DND-41 (cell line): ENCODE measurements around the gene ADAMTS12.

Experiments
- ATAC-seq: fragments of 200-7000 bp; cut with Tn5 transposase; 3 replicates; pipeline ENCODE4 v1.9.1; 2021; ENCODE audit warnings: low read depth; ENCODE audit not compliant: insufficient read depth
- DNase-seq: peaks from one replicate; pipeline ENCODE4 v3.0.0-alpha.2; 2020
- H2AFZ ChIP-seq: 2 replicates; pipeline ENCODE4 v1.6.0; 2012; ENCODE audit warnings: low read depth, low read length
- H3K27ac ChIP-seq: 2 replicates; pipeline ENCODE4 v1.5.1; 2012; ENCODE audit warnings: low read length, inconsistent platforms
- H3K27me3 ChIP-seq: fragments of 200-600 bp; sonication (generic); 2 replicates; pipeline ENCODE4 v1.6.0; 2012; ENCODE audit warnings: low read length, mild to moderate bottlenecking, inconsistent platforms; ENCODE audit not compliant: insufficient read depth, poor library complexity
- H3K36me3 ChIP-seq: 2 replicates; pipeline ENCODE4 v1.5.1; 2012; ENCODE audit warnings: low read length, inconsistent platforms; ENCODE audit not compliant: insufficient read depth
- H3K4me1 ChIP-seq: 2 replicates; pipeline ENCODE4 v1.5.1; 2012; ENCODE audit warnings: mild to moderate bottlenecking, low read length; ENCODE audit not compliant: insufficient read depth
- H3K4me2 ChIP-seq: 2 replicates; pipeline ENCODE4 v1.6.0; 2012; ENCODE audit warnings: mild to moderate bottlenecking, moderate library complexity, low read length, inconsistent platforms; ENCODE audit not compliant: insufficient read depth
- H3K4me3 ChIP-seq, 2 experiments: fragments of 200-600 bp in 1 of 2; shearing (Covaris generic) in 1 of 2; 2 replicates each; pipeline ENCODE4 v1.5.1; 2012 to 2016; ENCODE audit warnings: inconsistent platforms in 2 of 2, low read length in 2 of 2, mild to moderate bottlenecking in 2 of 2, low read depth in 1 of 2, moderate library complexity in 1 of 2
- H3K79me2 ChIP-seq: 2 replicates; pipeline ENCODE4 v1.6.0; 2012; ENCODE audit warnings: low read length, inconsistent platforms; ENCODE audit not compliant: insufficient read depth
- H3K9ac ChIP-seq: 2 replicates; pipeline ENCODE4 v1.6.0; 2012; ENCODE audit warnings: low read depth, mild to moderate bottlenecking, inconsistent platforms, low read length, moderate library complexity
- H3K9me3 ChIP-seq: 2 replicates; pipeline ENCODE4 v1.5.1; 2012; ENCODE audit warnings: low read length, moderate library complexity, mild to moderate bottlenecking, inconsistent platforms; ENCODE audit not compliant: insufficient read depth, severe bottlenecking
- H4K20me1 ChIP-seq: 2 replicates; pipeline ENCODE4 v1.6.0; 2012; ENCODE audit warnings: low read length; ENCODE audit not compliant: insufficient read depth
- EZH2 ChIP-seq: IDR thresholded peaks from 3 replicates; pipeline ENCODE4 v1.6.1; 2012; ENCODE audit warnings: borderline replicate concordance, low read depth, mild to moderate bottlenecking, moderate library complexity, low read length, inconsistent platforms; ENCODE audit not compliant: severe bottlenecking
- TF ChIP-seq, protein P1 (sequence below): IDR thresholded peaks from 2 replicates; pipeline ENCODE4 v1.5.1; 2012; ENCODE audit warnings: borderline replicate concordance, low read length, moderate library complexity, mild to moderate bottlenecking; ENCODE audit not compliant: poor library complexity, severe bottlenecking; ENCODE audit errors: extremely low read depth

The ADAMTS12 gene

DNA sequence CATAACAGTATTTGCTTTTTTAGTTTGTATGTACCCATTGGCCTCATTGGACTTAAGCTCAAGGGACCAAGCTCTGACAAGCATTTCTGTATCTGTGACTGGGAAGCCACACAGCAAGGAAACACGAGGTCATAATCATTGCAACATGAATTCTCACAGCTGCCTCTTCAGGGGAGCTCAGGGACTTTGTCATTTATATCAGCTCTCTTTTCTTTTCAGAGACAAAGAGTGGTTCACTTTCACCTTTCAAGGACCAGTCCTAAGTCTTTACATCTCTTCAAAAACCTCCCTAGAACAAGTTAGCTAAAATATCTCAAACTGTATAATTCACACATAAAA, 58.6 kb downstream of the ADAMTS12 start:
- H3K4me3 ChIP-seq, result no peak overlapping the region
- TF ChIP-seq, protein P1, sequence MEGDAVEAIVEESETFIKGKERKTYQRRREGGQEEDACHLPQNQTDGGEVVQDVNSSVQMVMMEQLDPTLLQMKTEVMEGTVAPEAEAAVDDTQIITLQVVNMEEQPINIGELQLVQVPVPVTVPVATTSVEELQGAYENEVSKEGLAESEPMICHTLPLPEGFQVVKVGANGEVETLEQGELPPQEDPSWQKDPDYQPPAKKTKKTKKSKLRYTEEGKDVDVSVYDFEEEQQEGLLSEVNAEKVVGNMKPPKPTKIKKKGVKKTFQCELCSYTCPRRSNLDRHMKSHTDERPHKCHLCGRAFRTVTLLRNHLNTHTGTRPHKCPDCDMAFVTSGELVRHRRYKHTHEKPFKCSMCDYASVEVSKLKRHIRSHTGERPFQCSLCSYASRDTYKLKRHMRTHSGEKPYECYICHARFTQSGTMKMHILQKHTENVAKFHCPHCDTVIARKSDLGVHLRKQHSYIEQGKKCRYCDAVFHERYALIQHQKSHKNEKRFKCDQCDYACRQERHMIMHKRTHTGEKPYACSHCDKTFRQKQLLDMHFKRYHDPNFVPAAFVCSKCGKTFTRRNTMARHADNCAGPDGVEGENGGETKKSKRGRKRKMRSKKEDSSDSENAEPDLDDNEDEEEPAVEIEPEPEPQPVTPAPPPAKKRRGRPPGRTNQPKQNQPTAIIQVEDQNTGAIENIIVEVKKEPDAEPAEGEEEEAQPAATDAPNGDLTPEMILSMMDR, result no peak
- TF ChIP-seq EZH2, result no peak
- ATAC-seq, result no peak
- no peaks in the 10 kb centered on the region for H3K4me1 ChIP-seq
- no peaks in the 10 kb centered on the region for H3K27me3 ChIP-seq
- no peaks in the 10 kb centered on the region for H4K20me1 ChIP-seq
- no peak overlapping the region for H3K9ac ChIP-seq
- no peak overlapping the region for H2AFZ ChIP-seq
- no peak overlapping the region for H3K4me2 ChIP-seq
- no peaks in the 10 kb centered on the region for H3K36me3 ChIP-seq
- H3K79me2 ChIP-seq, result no peaks in the 10 kb centered on the region
- H3K27ac ChIP-seq, result no peak overlapping the region
- no peak for DNase-seq
- no peaks in the 10 kb centered on the region for H3K9me3 ChIP-seq

DNA sequence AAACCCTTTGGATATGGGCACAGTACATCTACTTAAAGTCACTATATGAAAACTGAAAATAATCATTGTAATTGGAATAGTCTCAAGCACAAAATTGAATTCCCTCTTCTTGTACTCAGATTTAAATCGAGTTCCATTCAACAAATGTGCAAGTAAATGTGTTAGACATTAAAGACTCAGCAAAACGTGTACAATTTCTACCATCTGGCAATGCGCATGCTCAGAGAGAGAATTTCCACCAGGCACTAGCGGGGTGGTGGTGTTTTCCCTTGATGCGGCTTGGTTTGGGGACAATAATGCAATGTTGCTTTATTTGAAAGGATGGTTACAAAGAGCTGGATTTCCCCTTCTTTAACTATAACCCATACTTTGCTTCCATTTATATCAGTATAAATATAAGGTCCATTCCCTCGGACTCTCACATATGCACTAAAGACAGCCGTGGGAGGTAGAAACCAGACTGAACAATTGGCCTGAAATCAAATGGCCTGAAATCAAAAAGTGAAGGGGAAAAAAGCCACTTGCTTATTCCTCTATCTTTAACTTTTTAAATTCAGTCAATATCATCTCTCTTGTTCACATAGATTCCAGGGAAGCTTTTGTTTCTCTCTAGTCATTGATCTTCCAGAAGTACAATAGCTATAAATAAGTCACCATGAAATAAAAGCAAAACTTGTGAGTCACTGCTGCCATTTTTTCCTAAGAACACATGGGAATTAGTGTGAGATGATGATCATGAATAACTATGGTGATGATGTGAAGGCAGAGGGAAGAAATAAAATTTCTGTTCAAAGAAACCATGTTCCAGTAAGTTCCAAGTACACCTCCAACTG, 59.2 kb downstream of the ADAMTS12 start:
- no peaks in the 10 kb centered on the region for H3K36me3 ChIP-seq
- no peak for ATAC-seq
- H3K4me3 ChIP-seq, result no peak overlapping the region
- DNase-seq, result no peak
- no peak overlapping the region for H3K27ac ChIP-seq
- H3K27me3 ChIP-seq, result no peaks in the 10 kb centered on the region
- no peaks in the 10 kb centered on the region for H4K20me1 ChIP-seq
- H3K4me1 ChIP-seq, result no peaks in the 10 kb centered on the region
- no peaks in the 10 kb centered on the region for H3K79me2 ChIP-seq
- TF ChIP-seq, protein P1, result no peak
- no peak for TF ChIP-seq EZH2
- no peak overlapping the region for H3K4me2 ChIP-seq
- H3K9me3 ChIP-seq, result no peaks in the 10 kb centered on the region
- H3K9ac ChIP-seq, result no peak overlapping the region
- no peak overlapping the region for H2AFZ ChIP-seq

DNA sequence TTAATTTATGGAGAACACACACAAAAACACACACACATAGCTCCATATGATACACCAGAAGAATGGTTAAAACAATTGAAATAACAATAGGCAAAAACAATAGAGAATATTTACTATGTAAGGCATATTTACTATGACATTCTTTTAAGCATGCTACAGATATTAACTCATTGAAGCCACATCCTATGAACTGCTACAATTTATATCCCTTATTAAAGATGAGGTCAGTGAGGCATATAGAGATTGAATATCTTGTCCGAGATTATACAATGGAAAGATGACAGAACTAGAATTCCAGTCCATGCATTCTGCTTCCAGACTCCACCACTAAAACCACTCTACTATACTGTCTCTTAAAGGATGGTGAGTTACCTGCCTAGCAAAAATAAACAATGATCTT, 60.7 kb downstream of the ADAMTS12 start:
- H3K9ac ChIP-seq, result no peak overlapping the region
- no peak overlapping the region for H3K4me2 ChIP-seq
- ATAC-seq (no peak), DNase-seq (no peak)
- no peaks in the 10 kb centered on the region for H3K79me2 ChIP-seq
- no peaks in the 10 kb centered on the region for H3K4me1 ChIP-seq
- no peak overlapping the region for H3K4me3 ChIP-seq
- no peaks in the 10 kb centered on the region for H3K36me3 ChIP-seq
- H4K20me1 ChIP-seq, result no peaks in the 10 kb centered on the region
- H3K27ac ChIP-seq, result no peak overlapping the region
- TF ChIP-seq EZH2, result no peak
- TF ChIP-seq, protein P1, result no peak
- no peaks in the 10 kb centered on the region for H3K27me3 ChIP-seq
- H2AFZ ChIP-seq, result no peak overlapping the region
- H3K9me3 ChIP-seq, result no peaks in the 10 kb centered on the region
